H1 (cell line): ENCODE results near the gene DUS1L.

ENCODE experiments used
- ATF3 ChIP-seq: IDR thresholded peaks from 2 replicates; pipeline ENCODE4 v1.6.1; 2011; ENCODE audit warnings: low read depth, mild to moderate bottlenecking, low read length; ENCODE audit not compliant: insufficient read depth
- E2F6 ChIP-seq: IDR thresholded peaks from 2 replicates; pipeline ENCODE4 v1.6.1; 2012; ENCODE audit warnings: inconsistent platforms
- EP300 ChIP-seq, 2 experiments: IDR thresholded peaks; 1 replicate in 1 of 2; 2 replicates in 1 of 2; pipeline ENCODE4 v1.6.1; 2011 to 2012; ENCODE audit warnings: low read depth in 2 of 2, low read length in 2 of 2, mild to moderate bottlenecking in 2 of 2, borderline replicate concordance in 1 of 2, inconsistent platforms in 1 of 2, moderate library complexity in 1 of 2
- MAX ChIP-seq: IDR thresholded peaks from 2 replicates; pipeline ENCODE4 v1.6.1; 2012; ENCODE audit warnings: inconsistent platforms
- POLR2A ChIP-seq, 2 experiments: IDR thresholded peaks; 1 replicate in 1 of 2; 2 replicates in 1 of 2; pipeline ENCODE4 v1.6.1; 2011; ENCODE audit warnings: low read depth in 2 of 2, low read length in 2 of 2, mild to moderate bottlenecking in 2 of 2; ENCODE audit errors: control extremely low read depth in 1 of 2
- RFX5 ChIP-seq: IDR thresholded peaks from 2 replicates; pipeline ENCODE4 v1.6.1; 2011; ENCODE audit warnings: low read depth, low read length, improper control_type of control experiment, borderline replicate concordance
- SIX5 ChIP-seq: IDR thresholded peaks from 2 replicates; pipeline ENCODE4 v1.6.1; 2011; ENCODE audit warnings: mild to moderate bottlenecking, low read depth, low read length
- SP2 ChIP-seq: IDR thresholded peaks from 2 replicates; pipeline ENCODE4 v1.6.1; 2012; ENCODE audit warnings: mild to moderate bottlenecking, low read length, inconsistent platforms
- SP4 ChIP-seq: IDR thresholded peaks from 2 replicates; pipeline ENCODE4 v1.6.1; 2012; ENCODE audit warnings: low read length, inconsistent platforms
- USF2 ChIP-seq: IDR thresholded peaks from 2 replicates; pipeline ENCODE4 v1.6.1; 2011; ENCODE audit warnings: low read length, improper control_type of control experiment

- TF ChIP-seq E2F6 (no peak), SP2 (no peak), USF2 (no peak), MAX (no peak), RFX5 (no peak), SP4 (no peak), ATF3 (no peak), SIX5 (no peak), EP300 (IDR thresholded peaks at IDR 0.05; ENCODE audit: borderline replicate concordance in 1 of 2, low read depth in 2 of 2, low read length in 2 of 2) (no peak), POLR2A (IDR thresholded peaks at IDR 0.05; ENCODE audit: control extremely low read depth in 1 of 2, low read depth in 2 of 2, low read length in 2 of 2) (no peak; a peak in 1 of 3 replicates)
These were observed 42.4 kb upstream of the DUS1L start for GRCh38 chr17:82108038-82108437.
